HG03175 (cell line): ENCODE measurements around the gene MPG.

Experiments
- ATAC-seq: cut with Tn5 transposase; IDR thresholded peaks from one replicate; pipeline ENCODE4 v1.9.1; 2021; ENCODE audit warnings: mild to moderate bottlenecking, moderate library complexity; ENCODE audit not compliant: unreplicated experiment

The MPG gene

DNA sequence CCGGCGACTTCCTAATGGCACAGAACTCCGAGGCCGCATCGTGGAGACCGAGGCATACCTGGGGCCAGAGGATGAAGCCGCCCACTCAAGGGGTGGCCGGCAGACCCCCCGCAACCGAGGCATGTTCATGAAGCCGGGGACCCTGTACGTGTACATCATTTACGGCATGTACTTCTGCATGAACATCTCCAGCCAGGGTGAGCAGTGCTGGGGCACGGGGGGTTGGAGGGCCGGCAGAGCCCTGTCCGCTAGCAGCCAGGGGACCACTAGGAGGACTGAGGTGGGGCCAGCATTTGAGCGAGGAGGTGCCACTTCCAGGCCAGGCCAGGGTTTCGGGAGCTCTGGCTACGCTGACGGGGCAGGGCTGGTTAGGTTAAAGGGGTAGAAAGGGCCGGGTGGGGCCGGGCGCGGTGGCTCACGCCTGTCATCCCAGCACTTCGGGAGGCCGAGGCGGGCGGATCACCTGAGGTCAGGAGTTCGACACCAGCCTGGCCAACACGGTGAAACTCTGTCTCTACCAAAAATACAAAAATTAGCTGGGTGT, 5.1 kb downstream of the MPG start:
- ATAC-seq = no peak

DNA sequence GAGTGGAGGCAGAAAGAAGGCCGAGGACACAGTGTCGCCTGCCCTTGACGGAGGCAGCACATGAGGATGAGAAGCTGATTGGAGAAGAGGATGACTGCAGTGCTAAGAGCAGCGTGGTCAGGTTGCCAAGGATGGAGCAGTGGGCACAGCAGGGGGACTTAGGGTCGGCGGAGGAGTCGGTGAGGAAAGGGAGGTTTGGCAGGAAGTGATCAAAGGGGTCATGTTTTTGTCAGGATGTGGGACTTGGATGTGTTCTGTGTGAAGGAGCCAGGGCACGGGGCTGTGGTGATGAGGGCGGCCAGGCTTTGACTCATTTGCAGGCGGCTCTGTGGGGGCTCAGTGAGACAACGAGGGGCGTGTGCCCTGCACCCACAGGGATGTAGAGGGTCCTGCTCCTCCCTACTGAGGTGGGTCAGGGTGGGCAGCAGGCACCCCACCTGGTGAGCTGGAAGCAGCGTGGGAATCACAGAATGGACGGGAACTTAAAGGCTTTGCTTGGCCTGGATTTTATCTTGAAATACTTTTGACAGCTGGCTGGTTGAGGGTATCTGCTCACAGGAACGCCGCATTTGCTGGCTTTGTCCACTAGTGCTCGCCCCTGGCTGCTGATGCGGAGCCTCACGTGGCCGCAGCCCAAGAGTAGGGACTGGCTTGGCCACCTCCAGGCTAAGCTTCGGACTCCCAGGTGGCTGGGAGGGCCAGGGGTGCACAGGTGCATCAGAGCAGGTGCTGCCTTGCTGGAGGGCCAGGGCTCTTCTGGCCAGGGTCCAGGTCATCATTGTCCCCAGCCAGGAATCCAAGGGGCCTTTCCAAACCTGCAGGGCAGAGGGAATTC, 6.0 kb downstream of the MPG start:
- no peak for ATAC-seq

DNA sequence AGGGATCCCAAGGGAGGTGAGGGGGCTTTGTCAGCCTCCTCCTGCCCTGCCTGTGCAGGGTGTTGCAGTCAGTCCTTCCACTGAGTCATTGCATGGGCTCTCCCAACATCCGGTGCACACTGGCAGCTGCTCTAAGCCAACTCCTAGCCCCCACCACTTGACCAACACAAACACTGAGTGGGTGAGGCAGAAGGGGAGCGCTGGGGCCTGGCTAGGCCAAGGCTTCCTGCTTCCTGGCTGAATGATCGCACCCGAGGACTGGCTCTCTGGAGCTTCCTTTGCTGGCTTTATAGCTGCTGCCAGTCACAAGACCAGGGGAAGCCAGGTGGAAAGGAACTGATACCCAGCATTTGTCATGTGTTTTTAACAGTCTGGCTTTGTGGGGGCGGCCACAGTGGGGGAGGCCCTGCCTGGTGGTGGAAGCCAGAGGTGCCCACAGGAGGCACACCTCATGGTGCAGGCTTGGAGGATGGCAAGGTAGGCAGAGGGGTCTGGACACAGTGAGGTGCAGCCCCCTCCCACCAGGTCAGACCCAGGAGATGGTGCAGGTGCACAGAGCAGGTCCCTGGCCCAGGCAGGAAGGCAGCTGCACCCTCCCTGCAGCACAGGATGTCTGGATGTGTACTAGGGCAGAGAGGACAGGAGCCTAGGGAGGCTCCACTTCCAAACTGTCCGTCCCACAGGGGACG, 6.8 kb downstream of the MPG start:
- peak; percentile 80 for ATAC-seq

DNA sequence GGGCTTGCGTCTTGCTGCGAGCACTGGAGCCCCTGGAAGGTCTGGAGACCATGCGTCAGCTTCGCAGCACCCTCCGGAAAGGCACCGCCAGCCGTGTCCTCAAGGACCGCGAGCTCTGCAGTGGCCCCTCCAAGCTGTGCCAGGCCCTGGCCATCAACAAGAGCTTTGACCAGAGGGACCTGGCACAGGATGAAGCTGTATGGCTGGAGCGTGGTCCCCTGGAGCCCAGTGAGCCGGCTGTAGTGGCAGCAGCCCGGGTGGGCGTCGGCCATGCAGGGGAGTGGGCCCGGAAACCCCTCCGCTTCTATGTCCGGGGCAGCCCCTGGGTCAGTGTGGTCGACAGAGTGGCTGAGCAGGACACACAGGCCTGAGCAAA, 7.4 kb downstream of the MPG start:
- no peak for ATAC-seq

DNA sequence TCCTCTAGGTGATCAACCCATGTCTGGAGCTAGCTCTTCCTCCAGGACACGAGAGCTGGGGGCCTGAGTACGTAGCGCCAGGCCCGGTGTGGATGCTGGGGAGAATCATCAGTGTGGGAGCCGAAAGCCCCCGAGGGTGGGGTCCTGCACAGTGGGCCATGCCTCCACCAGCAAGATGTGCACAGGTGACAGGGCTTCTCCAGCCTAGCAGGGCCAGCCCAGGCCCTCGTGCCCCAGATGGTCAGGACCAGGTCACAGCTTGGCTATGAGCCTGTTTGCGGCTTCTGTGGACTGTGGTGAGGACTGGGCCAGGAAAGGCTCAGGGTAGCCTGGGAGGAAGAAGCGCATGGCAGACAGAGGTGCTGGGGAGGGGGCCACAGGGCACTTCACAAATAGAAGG, 7.8 kb downstream of the MPG start:
- ATAC-seq = no peak

DNA sequence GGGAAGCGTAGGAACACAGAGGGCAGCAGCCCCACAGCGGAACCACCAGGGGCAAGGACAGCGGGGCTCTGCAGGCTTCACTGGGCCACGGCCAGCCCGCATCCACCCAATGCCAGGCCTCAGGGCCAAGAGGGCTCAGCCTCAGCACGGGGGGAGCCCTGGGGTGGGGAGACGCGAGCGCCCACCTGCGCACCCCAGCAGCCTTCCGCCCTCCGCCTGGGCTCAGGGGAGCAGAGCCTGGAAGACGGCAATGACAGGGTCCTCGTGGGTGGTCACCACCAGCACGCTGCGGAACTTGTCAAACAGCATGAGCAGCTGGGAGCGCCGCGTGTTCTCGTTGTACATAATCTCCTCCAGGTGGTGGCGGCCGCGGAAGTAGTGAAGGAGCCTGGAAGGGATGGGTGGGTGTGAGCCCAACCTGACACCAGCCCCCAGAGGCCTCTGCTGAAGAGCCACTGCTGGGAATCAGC, 8.5 kb downstream of the MPG start:
- ATAC-seq = no peak

DNA sequence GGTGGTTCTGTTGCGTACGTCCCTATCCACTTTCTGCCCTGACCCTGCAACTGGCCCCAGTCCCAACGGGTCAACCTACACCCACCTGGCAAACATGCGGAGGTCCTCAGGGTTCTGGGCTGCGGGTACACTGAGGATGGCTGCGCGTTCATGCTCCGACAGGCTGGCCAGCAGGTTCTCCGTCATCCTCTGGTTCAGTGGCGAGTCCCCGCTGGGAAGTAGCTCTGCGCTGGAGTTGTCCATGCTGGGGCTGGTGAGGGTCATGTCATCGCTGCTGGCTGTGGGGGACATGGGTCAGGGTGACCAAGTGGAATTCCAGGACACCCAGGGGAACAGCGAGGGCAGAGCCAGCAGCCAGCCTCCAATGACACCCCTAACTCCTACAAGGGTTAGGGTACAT, 10.6 kb downstream of the MPG start:
- ATAC-seq = no peak

DNA sequence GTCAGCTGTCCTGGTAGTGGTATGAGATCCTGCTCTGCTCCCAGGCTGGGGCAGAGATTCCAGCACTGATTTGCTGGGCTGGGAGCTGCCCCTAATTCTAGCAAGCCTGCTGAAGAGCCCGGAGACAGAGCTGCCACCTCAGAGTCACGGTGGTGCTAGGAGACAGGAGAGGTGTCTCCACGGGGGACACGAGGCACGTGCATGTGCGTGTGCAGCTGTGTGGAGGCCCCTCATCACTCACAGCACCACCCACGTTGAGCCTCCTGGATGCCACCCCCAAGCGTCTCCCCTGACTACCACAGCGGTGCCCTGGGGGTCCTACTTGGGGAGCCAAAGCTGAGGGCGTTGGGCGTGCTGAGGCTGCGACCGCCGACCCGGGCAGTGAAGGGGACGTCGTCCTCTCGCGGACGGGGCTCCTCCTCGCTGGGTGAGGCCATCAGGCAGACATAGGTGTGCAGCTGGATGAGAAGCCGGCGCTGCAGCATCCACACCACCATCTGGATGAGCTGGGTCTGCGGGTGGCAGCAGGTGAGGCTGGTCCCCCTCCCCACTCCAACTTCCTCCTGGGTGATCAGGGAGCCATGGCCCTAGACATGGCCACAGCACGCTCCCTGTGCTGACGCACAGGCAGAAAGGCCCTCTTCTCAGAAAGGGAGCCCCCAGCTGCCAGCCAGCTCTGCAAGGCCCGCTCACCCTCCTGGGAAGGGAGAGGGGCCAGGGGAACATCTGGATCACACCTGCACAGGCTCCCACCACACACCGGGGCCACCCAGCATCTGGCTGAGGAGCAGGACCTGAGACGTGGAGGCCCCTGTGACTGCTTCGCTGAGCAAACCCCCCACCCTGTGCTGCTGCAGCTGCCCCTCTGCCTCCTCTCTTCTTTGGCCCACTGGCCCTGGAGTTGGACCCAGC, 11.6 kb downstream of the MPG start:
- no peak for ATAC-seq

DNA sequence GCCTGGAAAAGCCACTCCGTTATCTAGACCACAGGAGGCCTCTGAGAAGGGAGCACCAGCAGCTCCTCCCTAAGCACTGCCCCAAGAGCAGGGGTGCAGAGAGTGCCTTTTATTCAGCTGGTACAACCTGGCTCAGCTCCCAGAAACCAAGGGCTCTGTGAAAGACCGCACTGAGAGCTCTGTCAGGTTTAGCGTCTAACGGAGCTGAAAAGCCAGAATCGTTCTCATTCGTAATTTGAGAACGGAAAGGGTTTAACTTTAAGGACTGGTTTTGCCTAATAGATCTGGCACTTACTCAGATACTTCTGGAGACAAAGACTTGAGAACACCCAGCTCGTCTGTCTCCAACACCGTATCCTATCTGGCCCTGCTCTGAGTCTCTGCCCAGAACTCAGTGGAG, 13.5 kb downstream of the MPG start:
- ATAC-seq = no peak

DNA sequence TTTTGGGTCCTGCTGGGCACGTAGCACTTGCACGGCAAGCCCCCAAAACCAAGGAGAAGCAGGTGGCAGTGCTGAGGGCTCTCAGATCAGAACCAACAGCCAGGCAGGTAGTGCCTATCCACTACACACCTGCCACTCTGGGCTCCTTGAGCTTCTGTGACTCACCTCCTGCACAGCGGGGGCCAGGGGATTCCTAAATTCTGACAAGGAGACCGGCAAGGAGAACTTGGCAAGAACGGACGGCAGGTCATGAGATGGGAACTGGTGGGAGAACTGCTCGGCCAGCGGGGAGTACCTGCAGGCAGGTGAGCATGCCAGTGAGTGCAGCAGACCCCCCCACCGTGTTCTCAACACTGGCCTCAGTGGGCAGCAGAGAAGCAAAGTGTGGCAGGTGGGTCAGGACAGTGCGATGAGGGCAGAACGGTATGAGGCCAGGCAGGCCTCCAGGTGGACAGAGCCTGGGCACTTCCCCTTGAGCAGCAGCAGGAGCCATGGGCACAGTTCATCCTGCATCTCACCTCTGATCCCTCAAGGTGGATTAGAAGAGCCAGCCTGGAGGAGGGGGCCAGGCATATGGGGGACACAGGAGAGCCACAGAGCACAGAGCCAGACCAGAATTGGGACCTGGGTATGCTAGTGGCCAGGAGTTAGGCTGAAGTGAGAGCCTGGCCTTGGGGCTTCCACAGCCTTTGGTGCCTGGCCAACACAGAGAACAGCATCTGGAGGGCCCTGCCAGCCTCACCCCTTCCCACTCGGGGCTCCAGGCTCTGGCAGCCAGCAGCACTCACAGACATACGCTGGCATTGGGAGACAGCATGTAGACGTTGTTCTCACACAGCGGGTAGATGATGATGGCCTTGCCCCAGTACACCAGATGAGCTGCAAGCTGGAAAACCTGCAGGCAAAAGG, 14.7 kb downstream of the MPG start:
- ATAC-seq = no peak

DNA sequence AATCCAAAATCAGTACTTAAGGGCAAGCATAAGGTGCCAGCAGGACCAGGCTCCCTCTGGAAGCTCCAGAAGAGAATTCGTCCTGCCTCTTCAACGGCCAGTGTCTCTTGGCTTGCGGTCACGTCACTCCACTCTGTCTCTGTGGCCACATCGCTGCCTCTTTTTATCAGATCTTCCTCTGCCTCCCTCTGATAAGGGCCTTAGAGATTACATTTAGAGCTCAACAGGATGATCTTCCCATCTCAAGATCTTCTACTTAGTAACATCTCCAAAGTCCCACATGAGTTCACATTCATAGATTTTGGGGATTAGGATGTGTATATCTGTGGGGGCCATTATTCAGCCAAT, 16.9 kb downstream of the MPG start:
- ATAC-seq = no peak

DNA sequence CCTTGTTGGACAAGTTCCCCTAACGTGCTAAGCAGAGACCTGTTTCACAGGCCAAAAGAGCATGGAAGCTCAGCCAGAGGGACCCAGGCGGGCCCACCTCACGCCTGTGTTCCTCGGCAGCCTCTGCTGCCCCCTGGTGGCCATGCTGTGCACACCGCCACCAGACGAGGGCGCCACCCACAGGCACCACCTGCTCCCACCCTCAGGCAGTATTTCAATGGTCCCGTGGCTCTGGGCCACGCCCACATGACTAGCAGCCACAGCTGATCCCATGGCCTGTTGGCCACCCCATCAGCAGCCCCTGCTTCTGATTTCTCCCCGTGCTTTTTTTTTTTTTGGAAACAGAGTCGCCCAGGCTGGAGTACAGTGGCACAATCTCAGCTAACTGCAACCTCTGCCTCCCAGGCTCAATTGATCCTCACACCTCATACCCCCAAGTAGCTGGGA, 18.9 kb downstream of the MPG start:
- peak; percentile 86 for ATAC-seq

DNA sequence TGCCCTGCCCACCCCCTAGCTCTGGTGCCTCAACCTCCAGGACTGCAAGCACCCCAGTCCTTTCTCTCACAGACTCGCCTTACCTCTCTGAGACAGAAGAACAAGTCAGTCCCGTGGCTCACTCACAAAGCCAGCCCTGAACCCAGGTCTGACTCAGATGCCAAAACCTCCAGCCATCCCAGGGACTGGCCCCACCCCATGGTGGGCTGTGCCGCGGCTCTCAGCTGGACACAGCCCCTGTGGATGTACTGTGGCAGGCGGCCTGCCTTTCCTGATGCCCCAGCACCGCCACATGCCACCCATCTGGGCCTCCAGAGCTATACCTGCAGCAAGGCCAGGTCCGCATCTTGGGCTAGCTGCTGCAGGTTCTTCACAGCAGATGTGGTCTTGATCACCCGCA, 19.8 kb downstream of the MPG start:
- no peak for ATAC-seq

DNA sequence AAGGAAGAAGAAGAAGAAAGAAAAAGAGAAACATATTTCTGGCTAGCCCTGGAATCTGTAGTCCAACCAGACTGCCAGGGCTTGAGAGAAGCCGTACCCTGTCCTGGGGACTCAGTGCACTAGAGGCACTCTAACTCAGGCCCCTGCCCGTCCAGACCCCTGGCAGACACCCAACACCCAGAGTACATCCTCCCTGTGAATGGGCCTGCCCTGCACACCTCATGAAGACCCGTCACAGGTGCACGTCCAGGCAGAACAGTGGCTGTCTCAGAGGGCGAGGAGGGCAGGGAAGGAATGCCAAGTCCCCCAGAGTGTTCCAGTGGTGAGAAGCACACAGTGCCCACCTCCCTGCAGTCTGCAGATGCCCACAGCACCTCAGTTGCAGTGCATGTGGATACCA, 23.0 kb downstream of the MPG start:
- no peak for ATAC-seq

DNA sequence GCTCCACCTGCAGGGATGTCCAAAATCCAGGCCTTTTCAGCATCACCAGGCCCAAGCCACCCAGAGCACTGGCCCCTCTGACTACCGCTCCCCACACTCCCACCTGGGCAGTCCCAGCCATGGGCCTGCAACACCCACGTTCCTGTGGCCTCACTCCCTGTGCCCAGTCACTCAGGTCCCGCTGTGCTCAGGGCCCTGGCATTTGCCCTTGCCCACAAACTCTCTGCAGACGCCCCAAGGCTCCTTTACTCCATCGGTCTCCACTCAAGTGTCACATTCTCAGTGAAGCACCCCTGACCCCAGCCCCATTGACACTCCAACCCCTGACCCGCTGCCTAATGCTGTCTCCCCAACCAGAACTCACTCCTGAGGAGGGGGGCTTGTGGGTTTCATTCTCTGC, 23.6 kb downstream of the MPG start:
- ATAC-seq = no peak

DNA sequence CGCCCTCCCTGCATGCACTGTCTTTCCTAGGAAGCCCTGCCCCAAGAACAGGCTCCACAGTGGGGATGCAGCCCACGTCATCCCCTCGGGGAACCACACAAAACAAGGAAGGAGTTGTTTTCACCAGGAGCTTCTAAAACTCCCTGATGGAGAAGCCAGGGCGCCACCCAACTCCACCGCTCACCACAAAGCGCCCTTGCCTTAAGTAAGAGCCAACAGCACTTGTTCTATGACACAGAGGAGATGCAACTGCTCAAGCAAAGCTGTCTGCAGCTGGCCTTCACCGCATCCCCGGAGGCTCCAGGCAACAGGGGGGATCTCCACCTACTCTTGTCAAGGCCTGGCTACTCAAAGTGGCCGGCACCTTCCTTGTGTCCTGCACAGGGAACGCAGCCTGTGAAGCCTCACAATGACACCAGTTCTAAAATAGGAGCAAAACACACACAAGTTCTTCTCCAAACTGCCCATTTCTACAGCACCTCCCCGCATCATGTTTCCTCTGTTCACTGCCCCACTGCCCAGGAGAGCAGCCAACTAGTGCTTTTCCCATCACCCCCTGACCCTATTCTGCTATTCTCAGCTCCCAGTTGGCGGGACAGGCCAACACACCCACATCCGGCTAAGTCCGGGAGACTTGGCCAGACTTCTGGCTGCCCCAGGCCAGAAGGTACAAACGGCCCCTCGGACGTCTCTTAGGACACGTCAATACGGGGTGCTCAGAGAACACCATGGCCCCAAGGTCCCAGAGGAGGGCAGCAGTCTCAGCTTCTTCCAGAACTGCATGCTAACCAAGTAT, 24.2 kb downstream of the MPG start:
- ATAC-seq = no peak

DNA sequence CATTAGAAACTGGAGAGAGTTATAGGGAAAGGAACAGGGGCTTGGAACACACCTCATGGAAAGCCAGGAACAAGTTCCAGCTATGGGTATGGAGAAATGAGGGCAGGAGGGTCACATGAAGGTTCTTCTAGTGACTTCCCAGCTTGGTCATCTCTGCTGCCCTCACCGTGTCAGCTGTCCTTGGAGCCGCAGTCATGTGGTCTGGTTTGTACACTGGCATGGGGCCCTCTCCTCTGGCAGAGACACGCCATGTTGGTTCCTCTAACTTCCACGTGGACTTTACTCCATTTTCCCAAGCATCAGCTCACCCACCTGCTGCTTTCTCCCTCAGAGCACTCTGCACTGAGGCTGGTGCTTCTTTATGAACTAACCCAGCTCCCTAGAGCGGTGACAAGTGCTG, 26.3 kb downstream of the MPG start:
- no peak for ATAC-seq

DNA sequence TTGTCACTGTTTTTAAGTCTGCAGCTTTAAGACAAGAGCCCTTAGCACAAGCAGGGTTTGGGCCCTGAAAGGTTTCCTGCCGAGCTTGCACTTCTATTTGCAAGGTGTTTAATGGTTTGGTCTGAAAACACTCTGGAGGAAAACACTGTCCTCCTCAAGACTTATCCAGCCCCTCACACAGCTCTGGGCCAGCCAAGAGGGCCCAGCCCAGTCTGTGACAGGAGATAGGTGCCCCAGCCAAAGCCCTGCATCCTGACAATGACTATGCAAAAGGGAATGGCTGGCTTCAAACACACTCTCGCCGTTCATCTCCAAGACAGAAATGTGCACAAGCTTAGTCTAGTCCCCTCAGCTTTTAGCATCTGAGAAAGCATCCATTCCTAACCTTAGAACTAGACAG, 26.9 kb downstream of the MPG start:
- ATAC-seq = no peak

DNA sequence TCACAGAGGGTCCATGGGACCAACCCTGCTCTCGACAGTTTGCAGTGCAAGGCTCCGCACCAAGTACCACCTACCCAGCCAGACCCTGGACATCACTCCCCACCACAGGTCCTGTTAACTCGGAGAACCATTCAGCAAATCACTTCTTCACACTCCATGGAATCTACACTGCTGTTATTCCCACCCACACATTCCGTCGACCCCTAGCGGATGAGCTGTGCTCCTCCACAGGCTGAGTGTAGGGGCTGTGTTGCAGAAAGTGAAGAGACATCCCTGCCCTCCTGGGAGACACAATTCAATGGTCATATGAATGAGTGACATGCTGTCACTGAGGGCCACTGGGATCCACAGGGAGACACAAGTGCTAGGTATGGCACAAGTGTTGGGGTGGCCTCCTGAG, 27.5 kb downstream of the MPG start:
- no peak for ATAC-seq
